HepG2 (cell line): ENCODE results near the gene NOXA1. TPM values are rescaled to one million over a fixed set of nuclear protein-coding genes. Genes with fewer than 3 reads are reported as not detected.
A peak's percentile ranks its signal among the peaks of the same experiment; 100 is the strongest.

Experiments
- ATAD3A ChIP-seq: sonication (generic); formaldehyde crosslinking; IDR thresholded peaks from 2 replicates; pipeline ENCODE4 v1.4.0; 2020; ENCODE audit warnings: missing genetic modification reagents
- DMAP1 ChIP-seq: IDR thresholded peaks from 2 replicates; pipeline ENCODE4 v1.6.1; 2016
- IRF1 ChIP-seq: sonication (generic); formaldehyde crosslinking; IDR thresholded peaks from 2 replicates; pipeline ENCODE4 v1.4.0; 2020; ENCODE audit warnings: low read depth, mild to moderate bottlenecking, missing genetic modification reagents
- JUN ChIP-seq: sonication (generic); formaldehyde crosslinking; IDR thresholded peaks from 2 replicates; pipeline ENCODE4 v1.4.0; 2020; ENCODE audit warnings: mild to moderate bottlenecking, missing genetic modification reagents
- NR3C1 ChIP-seq: sonication (generic); formaldehyde crosslinking; IDR thresholded peaks from 2 replicates; pipeline ENCODE4 v1.4.0; 2020; ENCODE audit warnings: missing genetic modification reagents
- POLR2AphosphoS5 ChIP-seq: IDR thresholded peaks from 2 replicates; pipeline ENCODE4 v1.6.1; 2012; ENCODE audit warnings: low read depth, low read length
- ZBTB49 ChIP-seq: sonication (generic); formaldehyde crosslinking; IDR thresholded peaks from 2 replicates; pipeline ENCODE4 v1.4.0; 2020; ENCODE audit warnings: missing genetic modification reagents, borderline replicate concordance
- ZNF276 ChIP-seq: sonication (generic); formaldehyde crosslinking; IDR thresholded peaks from 2 replicates; pipeline ENCODE4 v1.4.0; 2020; ENCODE audit warnings: mild to moderate bottlenecking, low read depth, missing genetic modification reagents
- microRNA-seq: library from miRNA; unstranded; fragments of <30 nt; microRNA quantifications from one replicate; pipeline ENCODE4, GENCODE V29; 2020
- polyA plus RNA-seq, 8 experiments: library from polyadenylated mRNA; depleted of rRNA in 3 of 8; stranded (reverse) in 7 of 8; unstranded in 1 of 8; fragments of >200 nt; fragmentation: Illumina TruSeq in 4 of 8; extraction: Trizol in 4 of 8; gene quantifications; 2 replicates each; pipeline versions ENCODE4 v1.2.1 to v1.2.3, GENCODE V29; 2011 to 2016; ENCODE audit warnings: low read depth in 4 of 8, missing spikeins in 1 of 8, mixed read lengths in 1 of 8; ENCODE audit not compliant: insufficient read depth in 1 of 8
- total RNA-seq, 5 experiments: library from RNA; depleted of rRNA; stranded (reverse); fragments of >200 nt; fragmentation: Illumina TruSeq; extraction: Trizol; gene quantifications; 2 replicates each; pipeline ENCODE4 v1.2.3, GENCODE V29; 2016; ENCODE audit warnings: low read depth in 1 of 5
- TF ChIP-seq, protein P1 (sequence below): sonication (generic); formaldehyde crosslinking; IDR thresholded peaks from 2 replicates; pipeline ENCODE4 v1.4.0; 2020; ENCODE audit warnings: missing genetic modification reagents
- TF ChIP-seq, protein P2 (sequence below): IDR thresholded peaks from 2 replicates; pipeline ENCODE4 v1.6.1; 2016; ENCODE audit warnings: mild to moderate bottlenecking

The NOXA1 gene
- total and polyA plus RNA-seq, 2 of the 13 experiments (the other 11 are each of a cell fraction or from before 2014, with no cell fraction given) = 0.78 to 1.2 TPM

GRCh38 chr9:137482094-137482781, 59.0 kb downstream of the NOXA1 start (continued):
- TF ChIP-seq POLR2AphosphoS5 (no peak), NR3C1 (no peak), ZNF276 (no peak), ATAD3A (no peak), DMAP1 (CRISPR knock-in tag) (no peak), IRF1 (no peak), JUN (CRISPR knock-in tag) (no peak), ZBTB49 (CRISPR knock-in tag) (no peak)
- TF ChIP-seq, protein P1, sequence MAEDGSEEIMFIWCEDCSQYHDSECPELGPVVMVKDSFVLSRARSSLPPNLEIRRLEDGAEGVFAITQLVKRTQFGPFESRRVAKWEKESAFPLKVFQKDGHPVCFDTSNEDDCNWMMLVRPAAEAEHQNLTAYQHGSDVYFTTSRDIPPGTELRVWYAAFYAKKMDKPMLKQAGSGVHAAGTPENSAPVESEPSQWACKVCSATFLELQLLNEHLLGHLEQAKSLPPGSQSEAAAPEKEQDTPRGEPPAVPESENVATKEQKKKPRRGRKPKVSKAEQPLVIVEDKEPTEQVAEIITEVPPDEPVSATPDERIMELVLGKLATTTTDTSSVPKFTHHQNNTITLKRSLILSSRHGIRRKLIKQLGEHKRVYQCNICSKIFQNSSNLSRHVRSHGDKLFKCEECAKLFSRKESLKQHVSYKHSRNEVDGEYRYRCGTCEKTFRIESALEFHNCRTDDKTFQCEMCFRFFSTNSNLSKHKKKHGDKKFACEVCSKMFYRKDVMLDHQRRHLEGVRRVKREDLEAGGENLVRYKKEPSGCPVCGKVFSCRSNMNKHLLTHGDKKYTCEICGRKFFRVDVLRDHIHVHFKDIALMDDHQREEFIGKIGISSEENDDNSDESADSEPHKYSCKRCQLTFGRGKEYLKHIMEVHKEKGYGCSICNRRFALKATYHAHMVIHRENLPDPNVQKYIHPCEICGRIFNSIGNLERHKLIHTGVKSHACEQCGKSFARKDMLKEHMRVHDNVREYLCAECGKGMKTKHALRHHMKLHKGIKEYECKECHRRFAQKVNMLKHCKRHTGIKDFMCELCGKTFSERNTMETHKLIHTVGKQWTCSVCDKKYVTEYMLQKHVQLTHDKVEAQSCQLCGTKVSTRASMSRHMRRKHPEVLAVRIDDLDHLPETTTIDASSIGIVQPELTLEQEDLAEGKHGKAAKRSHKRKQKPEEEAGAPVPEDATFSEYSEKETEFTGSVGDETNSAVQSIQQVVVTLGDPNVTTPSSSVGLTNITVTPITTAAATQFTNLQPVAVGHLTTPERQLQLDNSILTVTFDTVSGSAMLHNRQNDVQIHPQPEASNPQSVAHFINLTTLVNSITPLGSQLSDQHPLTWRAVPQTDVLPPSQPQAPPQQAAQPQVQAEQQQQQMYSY = no peak
- TF ChIP-seq, protein P2, sequence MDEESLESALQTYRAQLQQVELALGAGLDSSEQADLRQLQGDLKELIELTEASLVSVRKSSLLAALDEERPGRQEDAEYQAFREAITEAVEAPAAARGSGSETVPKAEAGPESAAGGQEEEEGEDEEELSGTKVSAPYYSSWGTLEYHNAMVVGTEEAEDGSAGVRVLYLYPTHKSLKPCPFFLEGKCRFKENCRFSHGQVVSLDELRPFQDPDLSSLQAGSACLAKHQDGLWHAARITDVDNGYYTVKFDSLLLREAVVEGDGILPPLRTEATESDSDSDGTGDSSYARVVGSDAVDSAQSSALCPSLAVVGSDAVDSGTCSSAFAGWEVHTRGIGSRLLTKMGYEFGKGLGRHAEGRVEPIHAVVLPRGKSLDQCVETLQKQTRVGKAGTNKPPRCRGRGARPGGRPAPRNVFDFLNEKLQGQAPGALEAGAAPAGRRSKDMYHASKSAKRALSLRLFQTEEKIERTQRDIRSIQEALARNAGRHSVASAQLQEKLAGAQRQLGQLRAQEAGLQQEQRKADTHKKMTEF (CRISPR knock-in tag) = peak; percentile 34; the same call in 1 of the 2 replicates

Small RNAs within 50 kb of the gene (microRNA-seq; reads per million reads assigned to microRNA genes)
- 1.9 reads per million, percentile 8 among the genes with 10 or more reads in this experiment for gene MIR7114

Other genes starting within 250 kb of the NOXA1 start
- 7.4 and 12.3 TPM in 2 replicates for gene ANAPC2, start 234.8 kb upstream of the NOXA1 start, total RNA-seq (2016; rRNA removed; fragmentation: Illumina TruSeq; extraction: Trizol)
- 15.4 and 21.6 TPM in 2 replicates for gene ANAPC2, start 234.8 kb upstream of the NOXA1 start, polyA plus RNA-seq (2011; rRNA removed)
- 41.2 and 49.4 TPM in 2 replicates for gene SSNA1, start 234.7 kb upstream of the NOXA1 start, total RNA-seq (2016; rRNA removed; fragmentation: Illumina TruSeq; extraction: Trizol)
- gene SSNA1, start 234.7 kb upstream of the NOXA1 start, polyA plus RNA-seq (2011; rRNA removed) = 35.9 and 44.8 TPM in 2 replicates
- 17.5 and 19.2 TPM in 2 replicates for gene TPRN, start 222.7 kb upstream of the NOXA1 start, total RNA-seq (2016; rRNA removed; fragmentation: Illumina TruSeq; extraction: Trizol)
- 10.1 and 12.4 TPM in 2 replicates for gene TPRN, start 222.7 kb upstream of the NOXA1 start, polyA plus RNA-seq (2011; rRNA removed)
- 36.7 and 36.9 TPM in 2 replicates for gene TMEM203, start 217.7 kb upstream of the NOXA1 start, total RNA-seq (2016; rRNA removed; fragmentation: Illumina TruSeq; extraction: Trizol)
- gene TMEM203, start 217.7 kb upstream of the NOXA1 start, polyA plus RNA-seq (2011; rRNA removed) = 23.0 and 23.4 TPM in 2 replicates
- 4.9 and 8.7 TPM in 2 replicates for gene NDOR1, start 217.7 kb upstream of the NOXA1 start, total RNA-seq (2016; rRNA removed; fragmentation: Illumina TruSeq; extraction: Trizol)
- gene NDOR1, start 217.7 kb upstream of the NOXA1 start, polyA plus RNA-seq (2011; rRNA removed) = 3.6 and 4.2 TPM in 2 replicates
- 1.8 and 2.1 TPM in 2 replicates for gene RNF208, start 201.2 kb upstream of the NOXA1 start, total RNA-seq (2016; rRNA removed; fragmentation: Illumina TruSeq; extraction: Trizol)
- 1.6 and 2.0 TPM in 2 replicates for gene RNF208, start 201.2 kb upstream of the NOXA1 start, polyA plus RNA-seq (2011; rRNA removed)
- 2.1 and 3.4 TPM in 2 replicates for gene CYSRT1, start 198.2 kb upstream of the NOXA1 start, total RNA-seq (2016; rRNA removed; fragmentation: Illumina TruSeq; extraction: Trizol)
- 1.5 and 1.7 TPM in 2 replicates for gene CYSRT1, start 198.2 kb upstream of the NOXA1 start, polyA plus RNA-seq (2011; rRNA removed)
- 0.09 and 0.10 TPM in 2 replicates for gene RNF224, start 195.9 kb upstream of the NOXA1 start, total RNA-seq (2016; rRNA removed; fragmentation: Illumina TruSeq; extraction: Trizol)
- not detected in 2 replicates for gene RNF224, start 195.9 kb upstream of the NOXA1 start, polyA plus RNA-seq (2011; rRNA removed)
- gene SLC34A3, start 192.5 kb upstream of the NOXA1 start, total RNA-seq (2016; rRNA removed; fragmentation: Illumina TruSeq; extraction: Trizol) = 0.38 and 1.0 TPM in 2 replicates
- 0.07 and 0.20 TPM in 2 replicates for gene SLC34A3, start 192.5 kb upstream of the NOXA1 start, polyA plus RNA-seq (2011; rRNA removed)
- gene TUBB4B, start 182.1 kb upstream of the NOXA1 start, total RNA-seq (2016; rRNA removed; fragmentation: Illumina TruSeq; extraction: Trizol) = 412 and 481 TPM in 2 replicates
- 182 and 243 TPM in 2 replicates for gene TUBB4B, start 182.1 kb upstream of the NOXA1 start, polyA plus RNA-seq (2011; rRNA removed)
- gene STPG3, start 172.1 kb upstream of the NOXA1 start, total RNA-seq (2016; rRNA removed; fragmentation: Illumina TruSeq; extraction: Trizol) = not detected in 2 replicates
- gene STPG3, start 172.1 kb upstream of the NOXA1 start, polyA plus RNA-seq (2011; rRNA removed) = not detected in 2 replicates
- 38.7 and 45.8 TPM in 2 replicates for gene NELFB, start 168.1 kb upstream of the NOXA1 start, total RNA-seq (2016; rRNA removed; fragmentation: Illumina TruSeq; extraction: Trizol)
- 26.5 and 38.0 TPM in 2 replicates for gene NELFB, start 168.1 kb upstream of the NOXA1 start, polyA plus RNA-seq (2011; rRNA removed)
- 7.0 and 14.2 TPM in 2 replicates for gene TOR4A, start 145.7 kb upstream of the NOXA1 start, total RNA-seq (2016; rRNA removed; fragmentation: Illumina TruSeq; extraction: Trizol)
- 11.1 and 16.4 TPM in 2 replicates for gene TOR4A, start 145.7 kb upstream of the NOXA1 start, polyA plus RNA-seq (2011; rRNA removed)
- 0.14 and 0.22 TPM in 2 replicates for gene NRARP, start 121.1 kb upstream of the NOXA1 start, total RNA-seq (2016; rRNA removed; fragmentation: Illumina TruSeq; extraction: Trizol)
- 0.46 and 0.73 TPM in 2 replicates for gene NRARP, start 121.1 kb upstream of the NOXA1 start, polyA plus RNA-seq (2011; rRNA removed)
- 1.3 and 2.7 TPM in 2 replicates for gene EXD3, start 231 bp upstream of the NOXA1 start, total RNA-seq (2016; rRNA removed; fragmentation: Illumina TruSeq; extraction: Trizol)
- 4.8 and 9.1 TPM in 2 replicates for gene EXD3, start 231 bp upstream of the NOXA1 start, polyA plus RNA-seq (2011; rRNA removed)
- 0.21 and 0.44 TPM in 2 replicates for gene ENTPD8, start 18.0 kb downstream of the NOXA1 start, total RNA-seq (2016; rRNA removed; fragmentation: Illumina TruSeq; extraction: Trizol)
- 0.26 and 0.38 TPM in 2 replicates for gene ENTPD8, start 18.0 kb downstream of the NOXA1 start, polyA plus RNA-seq (2011; rRNA removed)
- 38.3 and 44.3 TPM in 2 replicates for gene NSMF, start 35.9 kb downstream of the NOXA1 start, total RNA-seq (2016; rRNA removed; fragmentation: Illumina TruSeq; extraction: Trizol)
- 183 and 271 TPM in 2 replicates for gene NSMF, start 35.9 kb downstream of the NOXA1 start, polyA plus RNA-seq (2011; rRNA removed)
- 0.21 and 0.42 TPM in 2 replicates for gene PNPLA7, start 127.0 kb downstream of the NOXA1 start, total RNA-seq (2016; rRNA removed; fragmentation: Illumina TruSeq; extraction: Trizol)
- gene PNPLA7, start 127.0 kb downstream of the NOXA1 start, polyA plus RNA-seq (2011; rRNA removed) = 1.5 and 1.9 TPM in 2 replicates
- gene MRPL41, start 128.5 kb downstream of the NOXA1 start, total RNA-seq (2016; rRNA removed; fragmentation: Illumina TruSeq; extraction: Trizol) = 48.9 and 54.0 TPM in 2 replicates
- gene MRPL41, start 128.5 kb downstream of the NOXA1 start, polyA plus RNA-seq (2011; rRNA removed) = 20.9 and 23.4 TPM in 2 replicates
- gene DPH7, start 155.5 kb downstream of the NOXA1 start, total RNA-seq (2016; rRNA removed; fragmentation: Illumina TruSeq; extraction: Trizol) = 22.6 and 31.6 TPM in 2 replicates
- 27.6 and 36.9 TPM in 2 replicates for gene DPH7, start 155.5 kb downstream of the NOXA1 start, polyA plus RNA-seq (2011; rRNA removed)
- 29.6 and 38.7 TPM in 2 replicates for gene ZMYND19, start 167.1 kb downstream of the NOXA1 start, total RNA-seq (2016; rRNA removed; fragmentation: Illumina TruSeq; extraction: Trizol)
- gene ZMYND19, start 167.1 kb downstream of the NOXA1 start, polyA plus RNA-seq (2011; rRNA removed) = 21.3 and 21.8 TPM in 2 replicates
- 13.4 and 21.7 TPM in 2 replicates for gene ARRDC1, start 182.3 kb downstream of the NOXA1 start, total RNA-seq (2016; rRNA removed; fragmentation: Illumina TruSeq; extraction: Trizol)
- 44.4 and 50.9 TPM in 2 replicates for gene ARRDC1, start 182.3 kb downstream of the NOXA1 start, polyA plus RNA-seq (2011; rRNA removed)
- gene EHMT1, start 195.6 kb downstream of the NOXA1 start, total RNA-seq (2016; rRNA removed; fragmentation: Illumina TruSeq; extraction: Trizol) = 19.2 and 23.0 TPM in 2 replicates
- gene EHMT1, start 195.6 kb downstream of the NOXA1 start, polyA plus RNA-seq (2011; rRNA removed) = 27.1 and 32.7 TPM in 2 replicates